ENCODE results near the gene SLCO4A1.

The SLCO4A1 gene

DNA sequence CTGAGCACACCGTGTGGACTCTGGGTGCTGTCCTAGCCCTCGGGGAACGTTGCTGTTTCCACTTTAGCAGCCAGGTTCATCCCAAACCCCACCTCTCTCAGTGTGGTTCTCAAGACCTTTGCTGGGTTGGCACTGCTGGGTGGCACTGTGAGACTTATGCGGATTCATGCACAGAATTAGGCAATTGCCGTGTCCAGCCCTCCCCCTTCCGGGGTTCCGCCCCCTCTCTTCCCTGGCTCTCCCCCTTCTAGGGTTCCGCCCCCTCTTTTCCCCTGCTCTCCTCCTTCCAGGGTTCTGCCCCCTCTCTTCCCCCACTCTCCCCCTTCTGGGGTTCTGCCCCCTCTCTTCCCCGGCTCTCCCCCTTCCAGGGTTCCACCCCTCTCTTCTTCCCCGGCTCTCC is 39.8 kb upstream of the SLCO4A1 start:
- ChIA-PET POLR2A (no interaction called here), CTCF (no interaction called here)
- no peak overlapping the region for H3K4me3 ChIP-seq (ENCODE audit: low read depth, low read length)
- no peak for DNase-seq (ENCODE audit: low read depth, low spot score)
- TF ChIP-seq, protein P1, sequence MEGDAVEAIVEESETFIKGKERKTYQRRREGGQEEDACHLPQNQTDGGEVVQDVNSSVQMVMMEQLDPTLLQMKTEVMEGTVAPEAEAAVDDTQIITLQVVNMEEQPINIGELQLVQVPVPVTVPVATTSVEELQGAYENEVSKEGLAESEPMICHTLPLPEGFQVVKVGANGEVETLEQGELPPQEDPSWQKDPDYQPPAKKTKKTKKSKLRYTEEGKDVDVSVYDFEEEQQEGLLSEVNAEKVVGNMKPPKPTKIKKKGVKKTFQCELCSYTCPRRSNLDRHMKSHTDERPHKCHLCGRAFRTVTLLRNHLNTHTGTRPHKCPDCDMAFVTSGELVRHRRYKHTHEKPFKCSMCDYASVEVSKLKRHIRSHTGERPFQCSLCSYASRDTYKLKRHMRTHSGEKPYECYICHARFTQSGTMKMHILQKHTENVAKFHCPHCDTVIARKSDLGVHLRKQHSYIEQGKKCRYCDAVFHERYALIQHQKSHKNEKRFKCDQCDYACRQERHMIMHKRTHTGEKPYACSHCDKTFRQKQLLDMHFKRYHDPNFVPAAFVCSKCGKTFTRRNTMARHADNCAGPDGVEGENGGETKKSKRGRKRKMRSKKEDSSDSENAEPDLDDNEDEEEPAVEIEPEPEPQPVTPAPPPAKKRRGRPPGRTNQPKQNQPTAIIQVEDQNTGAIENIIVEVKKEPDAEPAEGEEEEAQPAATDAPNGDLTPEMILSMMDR (IDR thresholded peaks at IDR 0.05; ENCODE audit: insufficient read depth, low read length, missing control alignments), result no peak

DNA sequence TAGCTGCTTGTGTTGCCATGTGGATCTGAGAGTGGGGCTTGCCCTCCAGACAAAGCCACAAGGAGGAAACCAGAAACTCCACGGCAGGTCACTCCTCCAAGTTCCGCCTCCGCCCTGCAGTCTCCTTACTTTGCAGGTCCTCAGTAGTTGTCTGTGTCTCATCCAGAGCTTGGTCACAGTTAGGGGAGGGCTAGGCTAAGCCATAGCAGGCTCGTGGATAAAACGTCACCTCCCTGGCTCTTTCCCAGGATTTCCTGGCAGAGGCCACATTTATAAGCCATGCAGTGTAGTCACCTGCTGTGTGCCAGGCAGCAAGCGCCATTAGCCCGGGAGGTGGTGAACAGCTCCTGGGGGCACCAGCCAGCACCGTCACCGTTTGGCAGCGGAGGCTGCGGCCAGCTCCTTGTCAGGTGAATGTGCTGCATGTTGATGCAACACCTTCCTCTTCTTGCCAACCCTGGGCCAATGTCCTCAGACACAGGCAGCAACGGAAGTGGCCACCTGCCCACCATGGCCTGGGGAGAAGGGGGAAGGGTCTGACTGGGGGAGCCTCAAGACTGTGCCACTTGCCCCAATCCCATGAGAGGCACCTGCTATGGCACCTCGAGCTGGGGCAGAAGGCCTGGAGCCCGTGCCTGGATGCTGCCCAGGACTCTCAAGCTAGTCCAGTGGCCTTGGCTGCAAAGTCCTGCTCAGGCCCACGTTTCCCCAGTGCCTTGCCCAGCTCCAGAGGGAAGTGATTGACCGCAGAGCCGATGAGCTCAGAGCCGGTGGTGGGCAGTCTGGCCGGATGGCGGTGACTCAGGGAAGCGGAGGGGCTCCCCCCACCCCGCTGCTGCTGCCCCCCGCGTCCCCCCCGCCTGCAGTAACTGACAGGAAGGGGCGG is 39.0 kb upstream of the SLCO4A1 start:
- no peak for DNase-seq (ENCODE audit: low read depth, low spot score)
- ChIA-PET POLR2A (no interaction called here), CTCF (interaction anchor here (1.0 kb wide), 2 partner anchors 13 to 103 kb away, joined by 3 to 5 read pairs; no protein-coding TSS in a partner anchor)
- H3K4me3 ChIP-seq (ENCODE audit: low read depth, low read length), result no peak overlapping the region
- TF ChIP-seq, protein P1 (IDR thresholded peaks at IDR 0.05; ENCODE audit: insufficient read depth, low read length, missing control alignments), result no peak

- H3K4me3 ChIP-seq (ENCODE audit: low read depth, low read length), result no peak overlapping the region
- ChIA-PET POLR2A (no interaction called here), CTCF (interaction anchor here (1.0 kb wide), 2 partner anchors 13 to 104 kb away, joined by 3 to 5 read pairs; no protein-coding TSS in a partner anchor)
- TF ChIP-seq, protein P1 (IDR thresholded peaks at IDR 0.05; ENCODE audit: insufficient read depth, low read length, missing control alignments), result no peak
- no peak for DNase-seq (ENCODE audit: low read depth, low spot score)
Observed at GRCh38 chr20:62603907-62604785, 38.2 kb upstream of the SLCO4A1 start.

GRCh38 chr20:62604796-62605195 is 37.5 kb upstream of the SLCO4A1 start:
- TF ChIP-seq, protein P1 (IDR thresholded peaks at IDR 0.05; ENCODE audit: insufficient read depth, low read length, missing control alignments), result no peak
- no peak for DNase-seq (ENCODE audit: low read depth, low spot score)
- CTCF ChIA-PET, result interaction anchor here (2.8 kb wide), 1 partner anchor 12 kb away, joined by 15 read pairs; no protein-coding TSS in a partner anchor
- POLR2A ChIA-PET, result no interaction called here
- H3K4me3 ChIP-seq (ENCODE audit: low read depth, low read length), result no peak overlapping the region

- CTCF ChIA-PET, result interaction anchor here (2.8 kb wide), 1 partner anchor 11 kb away, joined by 15 read pairs; no protein-coding TSS in a partner anchor
- POLR2A ChIA-PET, result no interaction called here
- TF ChIP-seq, protein P1 (IDR thresholded peaks at IDR 0.05; ENCODE audit: insufficient read depth, low read length, missing control alignments), result no peak
- DNase-seq (ENCODE audit: low read depth, low spot score), result no peak
- no peak overlapping the region for H3K4me3 ChIP-seq (ENCODE audit: low read depth, low read length)
Observed at GRCh38 chr20:62605236-62605943, 36.9 kb upstream of the SLCO4A1 start.
